Measurements from ENCODE around the gene MLEC.

DNA sequence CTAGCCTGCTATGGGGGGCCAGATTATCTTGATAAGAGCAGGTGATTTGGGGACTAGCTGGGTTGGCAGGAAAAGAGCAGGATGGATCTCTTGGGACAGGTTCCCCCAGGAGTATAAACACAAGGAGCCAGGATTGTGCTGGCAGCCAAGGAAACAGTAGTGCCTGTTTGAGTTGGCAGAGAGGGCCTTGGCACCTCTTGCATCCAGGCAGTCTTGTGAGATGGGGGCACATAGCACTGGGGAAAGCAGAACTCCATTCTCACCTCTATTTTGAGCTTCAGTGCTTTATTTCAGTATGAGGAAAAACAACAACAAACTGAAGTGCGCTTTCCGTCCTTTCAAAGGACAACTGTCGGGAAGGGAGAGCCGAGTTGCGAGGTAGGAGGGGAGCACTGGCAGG is 13.9 kb downstream of the MLEC start:
- no peak for TF ChIP-seq NCOA1 (CRISPR knock-in tag; IDR thresholded peaks at IDR 0.05)
- TF ChIP-seq, protein P1, sequence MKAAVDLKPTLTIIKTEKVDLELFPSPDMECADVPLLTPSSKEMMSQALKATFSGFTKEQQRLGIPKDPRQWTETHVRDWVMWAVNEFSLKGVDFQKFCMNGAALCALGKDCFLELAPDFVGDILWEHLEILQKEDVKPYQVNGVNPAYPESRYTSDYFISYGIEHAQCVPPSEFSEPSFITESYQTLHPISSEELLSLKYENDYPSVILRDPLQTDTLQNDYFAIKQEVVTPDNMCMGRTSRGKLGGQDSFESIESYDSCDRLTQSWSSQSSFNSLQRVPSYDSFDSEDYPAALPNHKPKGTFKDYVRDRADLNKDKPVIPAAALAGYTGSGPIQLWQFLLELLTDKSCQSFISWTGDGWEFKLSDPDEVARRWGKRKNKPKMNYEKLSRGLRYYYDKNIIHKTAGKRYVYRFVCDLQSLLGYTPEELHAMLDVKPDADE (CRISPR knock-in tag; IDR thresholded peaks at IDR 0.05), result no peak
